GM19463 (cell line): Measurements from ENCODE around the gene HVCN1.

ENCODE experiments used
- ATAC-seq: cut with Tn5 transposase; IDR thresholded peaks from one replicate; pipeline ENCODE4 v1.9.1; 2021; ENCODE audit warnings: mild to moderate bottlenecking, moderate library complexity; ENCODE audit not compliant: unreplicated experiment

The HVCN1 gene

DNA sequence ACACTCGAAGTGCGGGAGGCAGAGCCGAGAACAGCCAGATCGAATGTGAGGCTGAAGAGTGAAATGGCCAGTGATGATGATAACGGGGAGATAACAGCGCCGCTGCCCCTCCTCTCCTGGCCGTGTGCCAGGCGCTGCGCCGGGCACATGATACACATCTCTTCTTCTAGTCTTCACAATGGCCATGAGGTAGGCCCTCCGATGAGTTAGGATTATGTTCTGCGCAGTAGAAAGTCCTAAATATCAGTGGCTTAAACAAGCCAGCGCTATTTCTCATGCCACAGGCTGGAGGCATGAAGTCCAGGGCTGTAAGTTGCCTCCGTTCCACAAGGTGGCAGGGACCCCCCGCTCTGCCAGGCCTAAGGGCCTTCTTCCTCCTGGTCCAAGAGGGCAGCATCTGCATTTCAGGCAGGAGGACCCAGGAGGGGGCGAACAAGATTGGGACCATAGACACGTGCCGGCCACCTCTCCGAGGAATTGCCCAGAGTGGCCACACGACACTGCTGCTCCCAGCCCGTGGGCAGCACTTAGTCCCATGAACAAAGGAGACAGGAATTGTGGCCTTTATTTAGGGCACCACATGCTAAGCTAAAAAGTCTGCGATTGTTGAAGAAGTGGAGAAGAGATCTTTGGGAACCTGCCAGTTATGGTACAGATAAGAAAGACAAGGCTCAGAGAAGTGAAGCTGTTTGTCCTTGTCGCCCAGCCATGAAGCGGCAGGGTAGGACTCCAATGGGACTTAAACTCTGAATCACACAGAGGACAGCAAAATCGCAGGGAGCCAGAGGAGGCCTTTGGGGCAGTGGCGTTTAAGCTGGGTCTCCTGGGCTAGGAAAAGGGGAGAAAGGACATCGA lies 10.9 kb upstream of the HVCN1 start:
- ATAC-seq, result no peak

DNA sequence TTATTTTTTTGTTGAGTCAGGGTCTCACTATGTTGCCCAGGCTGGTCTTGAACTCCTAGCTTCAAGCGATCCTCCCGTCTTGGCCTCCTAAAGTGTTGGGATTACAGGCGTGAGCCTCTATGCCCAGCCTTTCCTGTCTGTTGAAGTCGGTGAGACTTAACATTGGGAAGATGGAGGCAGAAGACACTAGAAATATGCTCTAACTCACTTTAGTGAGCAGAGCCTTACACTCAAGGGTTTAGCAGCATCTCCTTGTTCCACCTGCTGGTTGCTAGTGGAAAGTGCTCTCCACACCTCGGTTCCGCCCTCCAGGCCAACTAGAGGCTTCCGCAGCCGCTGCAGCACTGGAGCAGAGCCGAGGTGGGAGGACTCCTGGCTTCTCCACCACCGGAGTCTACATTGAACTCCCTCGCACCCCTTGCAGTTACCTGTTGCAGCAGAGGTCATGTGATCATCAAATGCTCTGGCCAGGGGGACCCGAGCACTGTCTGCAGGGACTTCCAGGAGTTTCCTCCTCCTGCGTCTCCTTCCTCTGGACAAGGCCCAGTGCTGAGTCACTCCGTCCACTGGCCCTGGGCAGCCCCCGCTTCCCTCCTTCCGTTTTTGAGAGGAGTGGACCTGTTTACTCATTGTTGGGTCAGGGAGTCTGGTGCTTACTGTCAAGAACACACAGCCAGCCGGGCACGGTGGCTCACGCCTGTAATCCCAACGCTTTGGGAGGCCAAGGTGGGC lies 9.4 kb upstream of the HVCN1 start:
- ATAC-seq, result peak; percentile 80

DNA sequence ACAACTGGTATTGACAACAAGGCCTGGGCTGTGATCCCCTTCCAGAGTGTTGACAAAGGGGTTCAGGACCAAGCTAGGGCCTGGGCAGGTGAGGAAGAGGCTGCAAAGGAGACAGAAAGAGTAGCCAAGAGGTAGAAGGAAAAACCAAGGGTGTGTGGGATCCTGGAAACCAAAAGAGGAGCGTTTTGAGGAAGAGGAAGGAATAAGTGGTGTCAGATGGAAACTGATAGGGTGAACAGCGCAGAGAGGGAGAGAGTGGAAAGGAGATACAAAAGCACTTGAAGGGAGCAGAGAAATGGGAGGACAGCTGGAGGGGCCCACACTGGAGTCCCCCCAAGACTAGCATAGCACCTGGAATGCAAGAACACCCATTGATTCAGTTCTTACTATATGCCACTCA lies 8.3 kb upstream of the HVCN1 start:
- ATAC-seq, result no peak

DNA sequence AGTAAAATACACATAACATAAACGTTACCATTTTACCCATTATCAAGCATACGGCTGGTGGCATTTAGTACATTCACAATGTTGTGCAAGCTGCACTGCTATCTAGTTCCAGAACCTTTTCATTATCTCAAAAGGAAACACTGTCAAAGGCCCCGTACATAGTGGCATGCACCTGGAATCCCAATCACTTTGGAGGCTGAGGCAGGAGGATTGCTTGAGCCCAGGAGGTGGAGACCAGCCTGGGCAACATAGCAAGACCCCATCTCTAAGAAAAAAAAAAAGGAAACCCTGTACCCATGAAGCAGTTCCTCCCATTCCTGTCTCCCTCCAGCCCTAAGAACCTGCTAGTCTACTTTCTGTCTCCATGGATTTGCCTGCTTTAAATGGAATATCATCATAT lies 7.4 kb upstream of the HVCN1 start:
- ATAC-seq, result no peak

DNA sequence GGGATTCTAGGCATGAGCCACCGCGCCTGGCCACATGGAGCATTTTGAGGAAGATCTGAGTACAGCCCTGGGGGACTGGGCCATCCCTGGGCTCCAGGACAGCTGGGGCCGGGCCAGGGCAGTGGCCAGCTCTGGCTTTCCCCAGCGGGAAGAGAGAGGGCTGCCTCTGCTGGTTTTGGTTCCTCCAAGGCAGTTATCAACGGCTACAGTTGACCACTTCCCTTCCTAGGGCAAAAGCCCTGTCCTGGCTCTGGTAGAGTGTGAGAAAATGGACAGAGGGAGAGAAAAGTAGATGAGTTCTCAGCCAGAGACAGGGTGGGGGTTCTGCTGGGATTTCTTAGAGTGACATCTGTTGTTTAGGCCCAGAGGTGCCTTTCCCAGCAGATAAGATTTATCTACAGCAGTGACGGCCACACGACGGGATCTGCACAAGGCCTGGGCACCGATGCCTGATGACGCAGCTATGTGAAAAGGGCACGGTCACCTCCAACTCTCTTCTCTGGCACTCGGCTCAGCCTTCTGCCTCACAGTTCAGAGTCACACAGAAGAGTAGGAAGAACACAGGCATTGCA lies 5.5 kb upstream of the HVCN1 start:
- no peak for ATAC-seq

DNA sequence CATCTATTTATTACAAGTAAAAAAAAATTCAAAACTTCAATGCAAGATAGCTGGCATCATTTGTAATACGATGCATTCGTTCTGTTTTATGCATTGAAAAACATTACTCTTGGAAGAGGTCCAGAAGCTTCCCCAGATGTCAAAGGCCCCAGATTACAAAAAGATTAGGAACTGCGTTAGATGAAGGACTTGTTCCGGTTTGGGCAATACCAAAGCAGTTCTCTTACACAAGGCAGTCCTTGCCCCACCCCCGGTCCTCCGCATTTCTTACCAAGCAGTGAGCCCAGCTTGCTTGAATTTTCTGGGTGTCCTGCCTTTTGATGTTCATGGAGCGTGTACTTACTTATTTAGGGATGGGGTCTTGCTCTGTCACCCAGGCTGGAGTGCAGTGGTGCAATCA lies 4.8 kb upstream of the HVCN1 start:
- no peak for ATAC-seq

DNA sequence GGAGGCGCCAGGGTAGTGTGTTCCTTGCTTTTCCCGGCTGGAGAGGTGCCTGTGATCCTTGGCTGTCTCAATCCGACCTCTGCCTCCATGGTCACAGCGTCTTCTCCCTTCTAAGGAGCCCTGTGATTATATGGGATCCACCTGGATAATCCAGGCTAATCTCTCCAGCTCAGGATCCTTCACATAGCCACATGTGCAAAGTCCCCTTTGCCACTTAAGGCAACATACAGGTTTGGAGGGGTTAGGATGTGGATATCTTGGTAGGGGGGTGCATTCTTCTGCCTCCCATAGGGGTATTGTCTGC lies 1.2 kb upstream of the HVCN1 start:
- no peak for ATAC-seq

DNA sequence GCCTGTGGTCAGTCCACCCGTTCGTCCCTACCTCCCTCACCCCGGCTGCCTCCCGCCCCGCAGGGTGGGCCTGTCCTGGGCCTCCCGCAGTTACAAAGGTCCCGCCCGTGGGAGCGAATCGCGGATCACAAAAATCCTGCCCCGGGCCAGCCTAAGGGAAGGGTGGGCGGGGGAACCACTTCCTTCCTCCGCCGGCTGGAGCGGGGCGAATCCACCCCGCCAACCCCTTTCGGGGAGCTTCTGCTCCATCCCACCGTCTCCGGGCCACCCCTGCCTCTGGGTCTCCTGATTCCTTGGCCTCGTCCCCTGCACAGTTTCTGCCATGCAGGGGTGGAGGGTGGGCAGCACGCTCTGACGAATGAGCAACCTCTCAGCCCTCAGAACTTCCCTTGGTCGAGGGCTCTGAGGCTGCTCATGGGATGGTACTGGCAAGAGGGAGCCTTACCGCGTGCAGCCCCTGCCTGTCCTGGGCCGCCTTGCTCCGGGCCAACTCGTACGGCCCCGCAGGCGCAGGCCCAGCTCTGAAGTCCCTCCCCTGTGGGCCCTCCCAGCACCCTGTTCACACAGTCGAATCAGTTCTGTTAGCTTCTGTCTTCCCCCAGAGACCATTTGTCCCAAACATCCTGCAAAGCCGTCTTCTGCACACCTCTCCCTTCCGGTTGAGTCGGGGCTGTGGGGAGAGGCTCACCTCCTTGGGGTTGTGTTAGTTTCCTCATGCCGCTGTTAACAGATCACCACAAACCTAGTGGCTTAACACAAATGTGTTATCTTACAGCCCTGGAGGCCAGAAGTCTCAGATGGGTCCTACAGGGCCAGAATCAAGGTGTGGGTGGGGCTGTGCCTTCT lies 589 bp upstream of the HVCN1 start:
- peak; percentile 50 for ATAC-seq

DNA sequence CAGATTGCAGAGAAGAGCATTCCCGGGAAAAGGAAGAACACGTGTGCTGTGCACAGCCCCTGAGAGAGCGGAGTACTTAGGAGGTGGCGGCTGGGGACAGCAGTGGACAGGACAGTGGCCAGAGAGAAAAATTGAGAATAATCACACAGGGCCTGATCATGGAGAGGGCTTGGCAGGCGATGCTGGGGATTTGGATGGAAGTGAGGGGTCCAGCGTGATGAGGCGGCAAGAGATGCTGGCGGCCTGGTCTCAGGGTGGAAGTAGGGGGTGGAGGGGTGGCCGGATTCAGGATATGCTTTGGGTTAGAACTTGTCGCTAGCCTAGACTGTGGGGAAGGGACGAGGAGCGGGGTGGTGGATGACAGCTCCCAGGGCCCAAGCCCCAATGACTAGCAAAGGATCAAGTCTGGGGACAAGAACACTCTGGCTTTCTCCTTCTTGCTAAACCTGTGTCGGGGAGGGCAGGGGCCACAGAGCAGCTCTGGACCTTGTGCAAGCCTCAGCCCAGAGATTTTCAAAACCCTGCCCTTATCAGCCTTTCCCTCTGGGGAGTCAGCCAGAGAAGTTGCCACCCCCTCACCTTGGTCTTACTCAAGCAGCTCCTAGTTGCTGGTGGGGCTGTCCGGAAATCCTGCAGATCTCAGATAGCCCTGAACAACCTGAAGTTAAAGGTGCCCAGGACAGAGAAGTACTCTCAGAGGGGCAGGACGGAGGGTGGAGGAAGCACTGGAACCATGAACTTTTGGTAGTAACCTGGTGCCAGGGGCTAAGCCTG lies 1.3 kb downstream of the HVCN1 start:
- ATAC-seq, result no peak

DNA sequence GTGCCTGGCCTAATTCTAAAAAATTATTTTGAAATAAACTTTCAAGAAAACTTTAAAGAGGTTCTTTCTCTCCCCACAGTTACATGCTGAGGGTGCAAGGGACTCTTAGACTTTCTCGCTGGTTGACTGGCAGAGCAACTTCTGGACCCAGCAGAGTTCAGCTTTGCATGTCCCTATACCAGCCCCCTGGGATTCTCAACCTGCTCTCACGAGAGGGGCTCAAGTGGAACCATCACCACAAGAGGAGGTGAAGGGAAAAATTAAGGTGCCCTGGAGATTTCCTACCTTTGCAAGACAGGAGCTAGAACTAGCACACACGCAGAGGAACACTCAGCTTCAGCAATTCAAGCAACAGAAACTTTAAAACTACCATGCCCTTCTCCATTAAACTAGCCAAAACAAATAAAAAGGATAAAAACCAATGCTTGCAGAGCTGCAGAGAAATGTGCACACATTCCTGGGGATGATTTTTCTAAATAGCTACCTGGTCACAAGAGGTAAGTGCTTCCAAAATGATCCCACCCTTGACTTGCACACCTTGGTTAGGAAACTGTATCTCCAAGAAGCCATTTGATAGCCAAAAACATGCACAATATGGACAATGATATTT lies 2.5 kb downstream of the HVCN1 start:
- ATAC-seq, result no peak

DNA sequence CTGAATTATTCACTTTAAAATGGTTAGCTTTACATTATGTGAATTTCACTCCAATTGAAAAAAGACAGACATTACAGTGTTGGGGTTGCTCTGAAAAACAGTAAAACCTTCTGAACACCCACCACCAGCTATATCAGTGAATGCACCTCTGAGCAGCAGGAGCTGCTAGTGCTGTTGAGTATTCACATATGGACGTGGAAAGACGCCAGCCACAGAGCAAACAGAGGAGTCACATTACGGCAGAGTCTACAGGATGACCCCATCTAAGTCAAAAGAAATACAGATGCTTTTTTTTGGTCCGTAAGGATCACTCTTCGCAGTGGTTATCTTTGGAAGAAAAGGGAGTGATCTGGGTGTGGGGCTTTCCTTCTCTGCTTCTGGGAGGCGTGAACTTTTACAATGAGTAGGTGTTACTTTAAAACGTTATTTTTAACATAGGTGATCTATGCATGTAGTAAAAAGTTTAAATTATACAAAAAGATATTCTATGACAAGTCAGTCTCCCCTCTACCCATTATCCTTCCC lies 4.5 kb downstream of the HVCN1 start:
- no peak for ATAC-seq

DNA sequence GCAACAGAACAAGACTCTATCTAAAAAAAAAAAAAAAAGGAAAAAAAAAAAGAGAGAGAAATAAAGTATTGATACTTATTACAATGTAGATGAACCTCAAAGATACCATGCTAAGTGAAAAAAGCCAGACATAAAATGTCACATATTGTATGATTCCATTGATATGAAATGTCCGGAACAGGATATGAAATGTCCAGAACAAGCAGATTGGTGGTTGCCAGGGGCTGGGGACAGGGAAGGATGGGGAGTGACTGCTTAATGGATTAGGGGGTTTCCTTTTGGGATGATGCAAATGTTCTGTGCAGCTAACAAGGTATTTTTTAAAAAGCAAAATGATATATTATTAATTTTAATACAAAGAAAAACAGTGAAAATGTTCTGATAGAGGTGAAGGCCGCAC lies 5.0 kb downstream of the HVCN1 start:
- ATAC-seq, result no peak

DNA sequence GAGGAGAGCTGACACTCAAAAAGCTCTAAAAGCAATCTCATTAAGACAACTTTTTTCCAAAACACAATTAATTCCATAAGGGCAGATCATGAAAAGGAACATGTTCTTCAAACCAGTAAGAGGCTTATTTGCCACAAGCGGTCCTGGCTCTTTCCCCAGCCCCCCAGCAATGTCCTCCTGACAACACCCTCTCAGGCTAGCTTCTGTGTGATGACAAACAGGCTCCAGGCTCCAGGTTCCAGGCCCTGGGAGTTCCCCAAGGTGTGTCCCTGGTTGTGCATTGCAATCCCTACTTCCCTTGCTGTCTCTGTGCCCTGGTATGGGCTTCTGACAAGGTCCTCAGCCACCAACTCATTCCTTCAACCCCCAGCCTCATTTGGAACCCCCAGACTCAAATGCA lies 8.9 kb downstream of the HVCN1 start:
- ATAC-seq, result no peak

DNA sequence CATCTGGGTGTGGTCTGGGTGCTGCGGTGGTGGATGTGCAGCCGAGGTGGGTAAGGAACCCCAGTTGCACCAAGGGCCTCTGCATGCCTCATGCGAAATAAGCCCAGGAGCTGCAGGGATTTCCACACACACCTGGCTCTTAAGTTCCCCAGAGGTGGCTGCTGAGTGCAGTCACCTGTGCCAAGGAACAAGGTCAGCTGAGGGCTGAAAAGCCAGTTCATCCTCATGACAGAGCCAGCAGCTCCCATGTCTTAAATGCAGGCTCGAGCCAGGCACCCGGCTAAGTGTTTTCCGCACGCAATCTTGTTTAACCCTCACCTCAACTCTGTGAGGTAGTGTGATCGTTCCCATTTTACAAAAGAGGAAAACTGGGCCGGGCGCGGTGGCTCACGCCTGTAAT lies 9.7 kb downstream of the HVCN1 start:
- no peak for ATAC-seq

DNA sequence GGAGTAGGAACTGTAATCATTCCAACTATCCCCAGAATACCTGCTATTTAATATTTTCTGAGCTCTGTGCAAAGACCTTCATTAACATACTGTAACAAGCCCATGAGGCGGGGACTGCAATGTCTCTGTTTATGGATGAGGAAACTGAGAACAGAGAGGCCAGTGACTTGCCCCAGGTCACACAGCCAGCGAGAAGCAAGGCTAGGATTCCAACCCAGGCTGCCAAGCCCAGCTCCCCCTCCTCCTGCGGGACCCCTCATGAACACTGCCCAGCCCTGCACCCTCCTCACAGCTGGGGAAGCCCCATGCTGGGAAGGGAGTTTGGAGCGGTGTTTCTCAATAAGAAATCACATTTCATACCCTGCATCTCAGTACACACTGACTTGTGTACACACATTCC lies 10.9 kb downstream of the HVCN1 start:
- no peak for ATAC-seq

DNA sequence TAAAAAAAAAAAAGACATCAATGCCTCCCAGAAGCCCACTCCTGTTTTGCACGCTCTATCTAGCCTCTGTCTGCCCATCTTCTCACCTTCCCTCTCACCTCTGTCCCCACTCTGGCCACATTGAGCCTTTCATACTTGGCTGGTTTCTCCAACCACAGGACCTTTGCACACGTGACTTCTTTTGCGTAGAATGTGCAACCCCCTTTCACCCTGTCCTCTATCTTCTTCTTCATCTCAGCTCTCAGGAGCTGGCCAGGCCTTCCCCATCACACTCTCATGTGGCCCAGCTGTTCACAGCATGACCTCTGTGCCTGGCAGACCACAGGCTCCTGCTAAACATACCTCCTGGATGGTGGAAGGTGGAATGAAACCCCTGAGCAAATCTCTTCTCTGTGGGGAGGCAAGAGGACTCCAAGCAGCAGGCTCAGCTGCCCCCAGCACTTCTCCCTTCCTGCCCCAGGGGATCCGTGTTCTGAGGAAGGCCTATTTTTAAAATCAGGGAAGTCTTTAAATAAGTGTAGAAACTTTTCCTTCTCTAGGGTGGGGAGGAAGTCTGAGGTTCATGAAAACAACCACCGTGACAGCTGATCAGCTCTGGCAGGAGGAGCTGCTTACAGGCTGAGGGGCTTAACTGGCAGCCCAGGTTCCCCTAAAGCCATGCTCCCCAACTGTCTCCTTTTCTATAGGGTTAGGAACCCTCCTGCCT lies 11.6 kb downstream of the HVCN1 start:
- ATAC-seq, result peak; percentile 83

DNA sequence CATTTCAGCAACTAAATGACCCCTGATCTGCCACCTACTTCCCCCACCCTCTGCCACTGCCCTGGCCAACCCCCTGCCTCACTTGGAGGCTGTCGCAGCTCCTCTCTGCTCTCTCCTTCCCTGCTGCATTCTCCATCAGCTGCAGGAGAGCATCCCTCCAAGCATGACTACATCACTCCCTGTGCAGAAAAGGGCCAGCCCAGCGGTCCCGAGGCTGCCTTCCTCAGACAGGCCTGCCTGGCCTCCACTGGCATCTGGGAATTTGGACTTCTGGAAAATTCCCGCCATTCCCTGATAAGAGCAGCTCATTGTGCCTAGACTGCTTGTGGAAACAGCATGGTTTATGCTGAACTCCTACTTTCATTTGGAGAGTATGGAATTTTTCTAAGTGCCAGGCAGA lies 12.7 kb downstream of the HVCN1 start:
- ATAC-seq, result no peak

DNA sequence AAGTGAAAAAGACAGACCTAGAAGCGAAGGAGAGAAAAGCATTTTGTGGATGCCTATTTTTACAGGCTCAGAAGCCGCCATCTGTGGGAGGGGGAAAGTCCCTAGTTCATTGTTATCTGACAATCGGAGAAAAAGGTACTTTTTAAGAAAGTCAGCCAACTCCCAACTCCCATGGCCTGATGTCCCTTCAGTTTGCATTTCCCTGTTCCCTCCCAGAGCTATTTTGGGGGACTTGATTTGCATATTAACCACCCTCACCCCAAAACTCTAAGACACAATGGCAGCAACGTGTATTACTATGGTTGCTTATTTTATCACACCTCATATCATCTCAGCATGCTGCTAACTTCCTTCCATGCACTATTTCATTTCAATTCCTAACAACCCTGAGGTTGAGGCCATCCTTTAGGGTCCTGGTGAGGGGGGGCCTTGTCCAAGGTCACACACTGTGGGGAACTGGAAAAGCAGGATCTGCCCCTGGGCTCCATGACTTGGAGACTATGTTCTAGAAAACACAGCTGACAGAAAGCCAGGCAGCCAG lies 18.7 kb downstream of the HVCN1 start:
- ATAC-seq, result peak; percentile 52

DNA sequence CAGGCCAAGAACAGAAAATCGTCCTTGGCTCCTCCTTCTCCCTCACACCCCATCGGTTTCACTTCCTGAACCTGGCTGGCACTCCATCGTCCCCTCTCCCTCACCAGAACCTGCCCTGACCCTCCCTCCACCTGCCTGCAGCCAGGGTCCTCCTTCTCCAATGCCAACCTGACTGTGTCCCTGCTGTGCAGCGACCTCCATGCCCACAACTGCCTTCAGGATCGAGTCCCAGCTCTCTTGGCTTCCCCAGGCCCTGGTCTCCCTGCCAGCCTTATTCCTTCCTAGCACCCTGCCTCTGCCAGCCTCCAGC lies 19.8 kb downstream of the HVCN1 start:
- peak; percentile 25 for ATAC-seq
